WTC11 (cell line): ENCODE measurements around the gene CXCR3. TPM values are rescaled to one million over a fixed set of nuclear protein-coding genes. Genes with fewer than 3 reads are reported as not detected.

Source experiments
- ATAC-seq: fragments of 200-7000 bp; cut with Tn5 transposase; 2 replicates; pipeline ENCODE4 v1.10.0; 2021; ENCODE audit warnings: mild to moderate bottlenecking, moderate library complexity
- CTCF ChIA-PET: fragments of 300-600 bp; sonication (Branson Sonifier 250); formaldehyde crosslinking; loops from one replicate; lab custom pipeline; 2021; ENCODE audit warnings: antibody characterized with exemption; lab: Charles Lee
- POLR2A ChIA-PET: fragments of 350-600 bp; sonication (Branson Sonifier 250); formaldehyde crosslinking; loops from one replicate; lab custom pipeline; 2021; ENCODE audit warnings: antibody characterized with exemption; lab: Charles Lee
- DNase-seq: peaks from one replicate; pipeline ENCODE4 v3.0.0; 2021; ENCODE audit warnings: low spot score
- H3K27ac Mint-ChIP-seq: 2 replicates; pipeline ENCODE4 v1.8.0; 2021; ENCODE audit warnings: mixed read lengths
- H3K27me3 Mint-ChIP-seq: 2 replicates; pipeline ENCODE4 v1.8.0; 2021; ENCODE audit warnings: low read depth, mild to moderate bottlenecking, moderate library complexity, mixed read lengths
- H3K36me3 Mint-ChIP-seq: 2 replicates; pipeline ENCODE4 v1.8.0; 2021; ENCODE audit warnings: mixed read lengths
- H3K4me1 Mint-ChIP-seq: 2 replicates; pipeline ENCODE4 v1.8.0; 2022; ENCODE audit warnings: mixed read lengths
- H3K4me3 Mint-ChIP-seq: 2 replicates; pipeline ENCODE4 v1.8.0; 2021; ENCODE audit warnings: mild to moderate bottlenecking, moderate library complexity, mixed read lengths
- H3K9me3 Mint-ChIP-seq: 2 replicates; pipeline ENCODE4 v1.8.0; 2021; ENCODE audit warnings: mixed read lengths
- ATF1 ChIP-seq: sonication (generic); formaldehyde crosslinking; IDR thresholded peaks from 2 replicates; pipeline ENCODE4 v1.8.1; 2023; ENCODE audit warnings: mild to moderate bottlenecking, moderate library complexity, missing genetic modification reagents
- FOXK1 ChIP-seq: sonication (generic); formaldehyde crosslinking; IDR thresholded peaks from 2 replicates; pipeline ENCODE4 v1.8.0; 2022; ENCODE audit warnings: mild to moderate bottlenecking, moderate library complexity, missing genetic modification reagents
- JAZF1 ChIP-seq: fragments of 250-450 bp; sonication (Bioruptor Pico); IDR thresholded peaks from 2 replicates; pipeline ENCODE4 v1.9.0; 2021; ENCODE audit warnings: moderate library complexity, mild to moderate bottlenecking, inconsistent platforms
- MXD4 ChIP-seq: fragments of 250-450 bp; sonication (Bioruptor Pico); IDR thresholded peaks from 2 replicates; pipeline ENCODE4 v1.8.0; 2021; ENCODE audit warnings: mild to moderate bottlenecking, moderate library complexity, borderline replicate concordance
- NFATC4 ChIP-seq: fragments of 250-450 bp; sonication (Bioruptor Pico); IDR thresholded peaks from 2 replicates; pipeline ENCODE4 v1.9.0; 2021; ENCODE audit warnings: mild to moderate bottlenecking
- NFYB ChIP-seq: sonication (generic); formaldehyde crosslinking; conservative IDR thresholded peaks from 2 replicates; pipeline ENCODE4 v1.8.0; 2022; ENCODE audit warnings: low read depth, missing genetic modification reagents
- NR2C2 ChIP-seq: sonication (generic); formaldehyde crosslinking; IDR thresholded peaks from 2 replicates; pipeline ENCODE4 v1.8.0; 2022; ENCODE audit warnings: mild to moderate bottlenecking, missing genetic modification reagents
- RORB ChIP-seq: fragments of 250-450 bp; sonication (Bioruptor Pico); IDR thresholded peaks from 2 replicates; pipeline ENCODE4 v1.9.0; 2021; ENCODE audit warnings: mild to moderate bottlenecking
- TCF7 ChIP-seq: sonication (generic); formaldehyde crosslinking; IDR thresholded peaks from 2 replicates; pipeline ENCODE4 v1.8.0; 2022; ENCODE audit warnings: mild to moderate bottlenecking, low read depth, missing genetic modification reagents, moderate library complexity
- ZNF263 ChIP-seq: sonication (generic); formaldehyde crosslinking; IDR thresholded peaks from 2 replicates; pipeline ENCODE4 v1.8.1; 2022; ENCODE audit warnings: low read depth, mild to moderate bottlenecking, moderate library complexity, missing genetic modification reagents
- ZNF416 ChIP-seq: fragments of 250-450 bp; sonication (Bioruptor Pico); IDR thresholded peaks from 2 replicates; pipeline ENCODE4 v1.9.0; 2021; ENCODE audit warnings: mild to moderate bottlenecking, inconsistent platforms
- ZNF671 ChIP-seq: fragments of 250-450 bp; sonication (Bioruptor Pico); IDR thresholded peaks from 2 replicates; pipeline ENCODE4 v1.8.0; 2021; ENCODE audit warnings: mild to moderate bottlenecking
- total RNA-seq: library from RNA; stranded (reverse); gene quantifications from 3 replicates; pipeline ENCODE4 v1.2.3, GENCODE V29; 2021
- TF ChIP-seq, protein P1 (sequence below): sonication (generic); formaldehyde crosslinking; IDR thresholded peaks from 2 replicates; pipeline ENCODE4 v1.8.0; 2022; ENCODE audit warnings: mild to moderate bottlenecking, missing genetic modification reagents
- TF ChIP-seq, protein P2 (sequence below): fragments of 250-450 bp; sonication (Bioruptor Pico); IDR thresholded peaks from 2 replicates; pipeline ENCODE4 v1.9.0; 2021; ENCODE audit warnings: mild to moderate bottlenecking, borderline replicate concordance
- TF ChIP-seq, protein P3 (sequence below): sonication (generic); formaldehyde crosslinking; IDR thresholded peaks from 2 replicates; pipeline ENCODE4 v1.8.0; 2022; ENCODE audit warnings: mild to moderate bottlenecking, missing genetic modification reagents
- TF ChIP-seq, protein P4 (sequence below): sonication (generic); formaldehyde crosslinking; IDR thresholded peaks from 2 replicates; pipeline ENCODE4 v1.8.0; 2022; ENCODE audit warnings: mild to moderate bottlenecking, missing genetic modification reagents
- TF ChIP-seq, protein P5 (sequence below): fragments of 250-450 bp; sonication (Bioruptor Pico); IDR thresholded peaks from 2 replicates; pipeline ENCODE4 v1.9.0; 2021; ENCODE audit warnings: mild to moderate bottlenecking
- TF ChIP-seq, protein P6 (sequence below): fragments of 250-450 bp; sonication (Bioruptor Pico); conservative IDR thresholded peaks from 2 replicates; pipeline ENCODE4 v1.9.0; 2021; ENCODE audit warnings: mild to moderate bottlenecking

CXCR3 gene
- total RNA-seq, 1 experiment from 2014 or later: 0.11 TPM

DNA sequence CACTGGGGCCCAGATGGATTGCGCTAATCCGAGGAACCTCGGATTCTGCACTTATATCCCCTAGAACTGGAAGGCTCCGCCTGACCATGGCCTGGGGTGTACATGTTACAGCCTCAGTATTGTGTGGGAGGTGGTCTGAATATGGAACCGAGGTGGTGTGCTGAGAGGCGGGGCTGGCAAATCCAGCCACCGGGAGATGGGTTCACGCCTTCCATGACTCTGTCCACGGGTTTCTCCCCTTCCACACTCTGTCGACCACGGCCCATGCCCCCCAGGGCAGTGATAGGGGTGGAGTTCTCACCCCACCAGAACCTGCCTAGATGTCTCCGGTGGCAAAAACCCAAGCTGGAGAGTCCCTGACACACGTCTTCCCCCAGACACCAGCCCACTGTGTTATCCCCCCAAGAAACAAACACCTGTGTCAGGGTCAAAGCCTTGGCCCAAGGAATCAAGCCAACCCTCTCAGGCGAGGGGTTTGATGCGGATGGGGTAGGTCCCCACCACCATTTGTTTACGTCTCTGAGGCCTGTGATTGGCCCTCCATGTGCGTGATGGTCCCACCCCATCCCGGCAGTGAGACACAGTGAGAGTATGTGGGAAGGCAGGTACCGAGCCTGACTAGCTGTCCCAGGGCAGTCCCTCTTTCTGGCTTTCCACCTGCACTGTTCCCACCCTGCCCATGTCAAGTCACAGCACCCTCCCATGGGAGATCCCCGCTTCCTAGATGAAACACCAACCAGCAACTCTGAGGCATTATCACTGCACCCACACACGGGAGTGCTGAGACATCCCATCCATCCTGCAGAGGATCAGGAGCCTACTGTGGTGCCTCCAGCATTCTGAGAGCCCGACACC lies 42.5 kb upstream of the CXCR3 start:
- Mint-ChIP-seq H3K27me3 (no peaks in the 10 kb centered on the region; the same call in 1 of the 2 replicates), H3K4me1 (0 out of 2 replicates have a peak, but pooled peaks cover 2% of the 10 kb centered on the region), H3K27ac (no peak overlapping the region)
- CTCF ChIA-PET: no interaction called here
- TF ChIP-seq MXD4 (no peak), ZNF671 (no peak), ATF1 (no peak)
- TF ChIP-seq, protein P1, sequence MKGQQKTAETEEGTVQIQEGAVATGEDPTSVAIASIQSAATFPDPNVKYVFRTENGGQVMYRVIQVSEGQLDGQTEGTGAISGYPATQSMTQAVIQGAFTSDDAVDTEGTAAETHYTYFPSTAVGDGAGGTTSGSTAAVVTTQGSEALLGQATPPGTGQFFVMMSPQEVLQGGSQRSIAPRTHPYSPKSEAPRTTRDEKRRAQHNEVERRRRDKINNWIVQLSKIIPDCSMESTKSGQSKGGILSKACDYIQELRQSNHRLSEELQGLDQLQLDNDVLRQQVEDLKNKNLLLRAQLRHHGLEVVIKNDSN: no peak
- TF ChIP-seq, all 79 proteins: peak for 0
- Mint-ChIP-seq H3K36me3 (no peaks in the 10 kb centered on the region), H3K9me3 (peaks cover 8% of the 10 kb centered on the region), H3K4me3 (no peak overlapping the region)
- POLR2A ChIA-PET: no interaction called here
- ATAC-seq (no peak), DNase-seq (no peak)

DNA sequence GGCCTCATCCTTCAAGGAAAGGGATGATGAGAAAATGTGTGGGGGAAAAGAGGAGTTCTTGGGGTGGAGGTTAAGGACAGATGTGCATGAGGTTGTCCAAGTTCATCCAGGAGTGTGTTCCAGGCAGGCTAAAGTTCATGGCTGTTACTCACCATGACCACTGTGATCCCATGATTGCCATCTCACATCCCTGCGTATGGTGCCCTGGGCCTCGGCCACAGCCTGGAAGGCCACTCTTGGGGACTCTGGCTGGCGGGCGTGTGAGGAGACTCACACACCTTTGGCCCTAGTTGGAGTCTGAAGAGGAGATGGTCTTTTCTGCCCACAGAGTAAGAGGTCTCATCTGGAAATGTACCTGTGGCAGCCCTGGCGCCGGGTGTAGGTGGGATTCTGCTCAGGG lies 41.6 kb upstream of the CXCR3 start:
- DNase-seq: no peak
- Mint-ChIP-seq H3K27me3 (no peaks in the 10 kb centered on the region; the same call in 1 of the 2 replicates), H3K4me3 (no peak overlapping the region), H3K36me3 (no peaks in the 10 kb centered on the region), H3K4me1 (0 out of 2 replicates have a peak, but pooled peaks cover 2% of the 10 kb centered on the region), H3K9me3 (peaks cover 8% of the 10 kb centered on the region), H3K27ac (no peak overlapping the region)
- no peak for ATAC-seq
- POLR2A ChIA-PET: no interaction called here
- no peak for TF ChIP-seq ZNF416
- no peak for TF ChIP-seq TCF7 (CRISPR knock-in tag)
- TF ChIP-seq, protein P2, sequence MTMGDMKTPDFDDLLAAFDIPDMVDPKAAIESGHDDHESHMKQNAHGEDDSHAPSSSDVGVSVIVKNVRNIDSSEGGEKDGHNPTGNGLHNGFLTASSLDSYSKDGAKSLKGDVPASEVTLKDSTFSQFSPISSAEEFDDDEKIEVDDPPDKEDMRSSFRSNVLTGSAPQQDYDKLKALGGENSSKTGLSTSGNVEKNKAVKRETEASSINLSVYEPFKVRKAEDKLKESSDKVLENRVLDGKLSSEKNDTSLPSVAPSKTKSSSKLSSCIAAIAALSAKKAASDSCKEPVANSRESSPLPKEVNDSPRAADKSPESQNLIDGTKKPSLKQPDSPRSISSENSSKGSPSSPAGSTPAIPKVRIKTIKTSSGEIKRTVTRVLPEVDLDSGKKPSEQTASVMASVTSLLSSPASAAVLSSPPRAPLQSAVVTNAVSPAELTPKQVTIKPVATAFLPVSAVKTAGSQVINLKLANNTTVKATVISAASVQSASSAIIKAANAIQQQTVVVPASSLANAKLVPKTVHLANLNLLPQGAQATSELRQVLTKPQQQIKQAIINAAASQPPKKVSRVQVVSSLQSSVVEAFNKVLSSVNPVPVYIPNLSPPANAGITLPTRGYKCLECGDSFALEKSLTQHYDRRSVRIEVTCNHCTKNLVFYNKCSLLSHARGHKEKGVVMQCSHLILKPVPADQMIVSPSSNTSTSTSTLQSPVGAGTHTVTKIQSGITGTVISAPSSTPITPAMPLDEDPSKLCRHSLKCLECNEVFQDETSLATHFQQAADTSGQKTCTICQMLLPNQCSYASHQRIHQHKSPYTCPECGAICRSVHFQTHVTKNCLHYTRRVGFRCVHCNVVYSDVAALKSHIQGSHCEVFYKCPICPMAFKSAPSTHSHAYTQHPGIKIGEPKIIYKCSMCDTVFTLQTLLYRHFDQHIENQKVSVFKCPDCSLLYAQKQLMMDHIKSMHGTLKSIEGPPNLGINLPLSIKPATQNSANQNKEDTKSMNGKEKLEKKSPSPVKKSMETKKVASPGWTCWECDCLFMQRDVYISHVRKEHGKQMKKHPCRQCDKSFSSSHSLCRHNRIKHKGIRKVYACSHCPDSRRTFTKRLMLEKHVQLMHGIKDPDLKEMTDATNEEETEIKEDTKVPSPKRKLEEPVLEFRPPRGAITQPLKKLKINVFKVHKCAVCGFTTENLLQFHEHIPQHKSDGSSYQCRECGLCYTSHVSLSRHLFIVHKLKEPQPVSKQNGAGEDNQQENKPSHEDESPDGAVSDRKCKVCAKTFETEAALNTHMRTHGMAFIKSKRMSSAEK (CRISPR knock-in tag): no peak
- TF ChIP-seq NR2C2 (CRISPR knock-in tag): no peak
- TF ChIP-seq, protein P3, sequence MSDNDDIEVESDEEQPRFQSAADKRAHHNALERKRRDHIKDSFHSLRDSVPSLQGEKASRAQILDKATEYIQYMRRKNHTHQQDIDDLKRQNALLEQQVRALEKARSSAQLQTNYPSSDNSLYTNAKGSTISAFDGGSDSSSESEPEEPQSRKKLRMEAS: no peak
- TF ChIP-seq FOXK1: no peak
- TF ChIP-seq NFATC4 (CRISPR knock-in tag): no peak
- no peak for TF ChIP-seq ATF1
- TF ChIP-seq, protein P4, sequence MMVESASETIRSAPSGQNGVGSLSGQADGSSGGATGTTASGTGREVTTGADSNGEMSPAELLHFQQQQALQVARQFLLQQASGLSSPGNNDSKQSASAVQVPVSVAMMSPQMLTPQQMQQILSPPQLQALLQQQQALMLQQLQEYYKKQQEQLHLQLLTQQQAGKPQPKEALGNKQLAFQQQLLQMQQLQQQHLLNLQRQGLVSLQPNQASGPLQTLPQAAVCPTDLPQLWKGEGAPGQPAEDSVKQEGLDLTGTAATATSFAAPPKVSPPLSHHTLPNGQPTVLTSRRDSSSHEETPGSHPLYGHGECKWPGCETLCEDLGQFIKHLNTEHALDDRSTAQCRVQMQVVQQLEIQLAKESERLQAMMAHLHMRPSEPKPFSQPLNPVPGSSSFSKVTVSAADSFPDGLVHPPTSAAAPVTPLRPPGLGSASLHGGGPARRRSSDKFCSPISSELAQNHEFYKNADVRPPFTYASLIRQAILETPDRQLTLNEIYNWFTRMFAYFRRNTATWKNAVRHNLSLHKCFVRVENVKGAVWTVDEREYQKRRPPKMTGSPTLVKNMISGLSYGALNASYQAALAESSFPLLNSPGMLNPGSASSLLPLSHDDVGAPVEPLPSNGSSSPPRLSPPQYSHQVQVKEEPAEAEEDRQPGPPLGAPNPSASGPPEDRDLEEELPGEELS (CRISPR knock-in tag): no peak
- TF ChIP-seq ZNF263: no peak
- TF ChIP-seq RORB (CRISPR knock-in tag): no peak
- CTCF ChIA-PET: no interaction called here

DNA sequence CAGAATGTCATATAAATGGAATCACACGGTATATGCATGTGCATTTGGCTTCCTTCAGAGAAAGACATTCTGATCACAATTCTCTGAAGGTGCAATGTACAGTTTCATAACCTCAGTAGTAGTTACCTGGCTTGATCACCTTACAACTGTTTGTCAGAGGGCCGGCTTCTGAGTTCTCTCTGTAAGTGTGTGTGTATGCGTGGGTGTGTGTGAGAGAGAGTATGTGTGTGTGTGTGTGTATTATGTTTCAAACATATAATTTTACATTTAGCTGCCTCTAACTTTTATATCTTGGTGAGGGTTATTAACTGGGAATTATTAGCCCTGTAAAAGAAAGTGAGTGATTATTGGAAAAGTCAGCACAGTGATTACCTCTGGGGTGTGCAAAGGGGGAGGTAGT lies 41.0 kb upstream of the CXCR3 start:
- Mint-ChIP-seq H3K27me3 (no peaks in the 10 kb centered on the region; the same call in 1 of the 2 replicates), H3K27ac (no peak overlapping the region), H3K36me3 (no peaks in the 10 kb centered on the region), H3K9me3 (peaks cover 8% of the 10 kb centered on the region), H3K4me3 (no peak overlapping the region), H3K4me1 (0 out of 2 replicates have a peak, but pooled peaks cover 2% of the 10 kb centered on the region)
- DNase-seq (no peak), ATAC-seq (no peak)
- CTCF ChIA-PET: no interaction called here
- POLR2A ChIA-PET: no interaction called here
- TF ChIP-seq ZNF263 (no peak), JAZF1 (no peak), NFYB (CRISPR knock-in tag) (no peak)
- TF ChIP-seq, protein P5, sequence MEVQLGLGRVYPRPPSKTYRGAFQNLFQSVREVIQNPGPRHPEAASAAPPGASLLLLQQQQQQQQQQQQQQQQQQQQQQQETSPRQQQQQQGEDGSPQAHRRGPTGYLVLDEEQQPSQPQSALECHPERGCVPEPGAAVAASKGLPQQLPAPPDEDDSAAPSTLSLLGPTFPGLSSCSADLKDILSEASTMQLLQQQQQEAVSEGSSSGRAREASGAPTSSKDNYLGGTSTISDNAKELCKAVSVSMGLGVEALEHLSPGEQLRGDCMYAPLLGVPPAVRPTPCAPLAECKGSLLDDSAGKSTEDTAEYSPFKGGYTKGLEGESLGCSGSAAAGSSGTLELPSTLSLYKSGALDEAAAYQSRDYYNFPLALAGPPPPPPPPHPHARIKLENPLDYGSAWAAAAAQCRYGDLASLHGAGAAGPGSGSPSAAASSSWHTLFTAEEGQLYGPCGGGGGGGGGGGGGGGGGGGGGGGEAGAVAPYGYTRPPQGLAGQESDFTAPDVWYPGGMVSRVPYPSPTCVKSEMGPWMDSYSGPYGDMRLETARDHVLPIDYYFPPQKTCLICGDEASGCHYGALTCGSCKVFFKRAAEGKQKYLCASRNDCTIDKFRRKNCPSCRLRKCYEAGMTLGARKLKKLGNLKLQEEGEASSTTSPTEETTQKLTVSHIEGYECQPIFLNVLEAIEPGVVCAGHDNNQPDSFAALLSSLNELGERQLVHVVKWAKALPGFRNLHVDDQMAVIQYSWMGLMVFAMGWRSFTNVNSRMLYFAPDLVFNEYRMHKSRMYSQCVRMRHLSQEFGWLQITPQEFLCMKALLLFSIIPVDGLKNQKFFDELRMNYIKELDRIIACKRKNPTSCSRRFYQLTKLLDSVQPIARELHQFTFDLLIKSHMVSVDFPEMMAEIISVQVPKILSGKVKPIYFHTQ (CRISPR knock-in tag): no peak
- TF ChIP-seq, protein P6, sequence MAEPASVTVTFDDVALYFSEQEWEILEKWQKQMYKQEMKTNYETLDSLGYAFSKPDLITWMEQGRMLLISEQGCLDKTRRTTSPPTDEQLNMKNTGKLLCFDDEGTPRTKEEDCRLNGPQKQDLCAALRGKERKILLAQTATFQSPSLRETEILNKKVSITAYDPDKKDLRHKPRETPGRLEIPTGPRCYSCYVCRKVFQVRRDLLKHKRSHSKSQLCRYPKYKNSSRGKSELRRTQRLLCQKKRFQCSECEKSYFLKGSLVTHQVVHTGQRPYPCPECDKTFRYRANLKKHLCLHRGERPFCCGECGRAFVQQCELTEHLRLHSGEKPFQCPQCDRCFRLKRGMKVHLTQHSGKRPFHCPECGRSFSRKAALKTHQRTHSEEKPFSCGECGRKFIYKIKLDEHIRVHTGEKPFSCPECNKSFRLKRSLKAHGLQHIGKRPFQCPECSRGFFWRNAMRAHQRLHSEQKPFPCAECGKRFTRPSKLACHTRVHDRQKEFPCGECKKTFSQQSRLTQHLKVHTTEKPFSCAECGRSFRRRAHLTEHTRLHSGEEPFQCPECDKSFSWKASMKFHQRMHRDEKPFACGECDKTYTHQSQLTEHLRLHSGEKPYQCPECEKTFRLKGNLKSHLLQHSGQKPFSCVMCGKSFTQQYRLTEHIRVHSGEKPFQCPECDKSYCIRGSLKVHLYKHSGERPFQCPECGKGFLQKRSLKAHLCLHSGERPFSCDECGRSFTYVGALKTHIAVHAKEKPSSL (CRISPR knock-in tag): no peak
